Measurements from ENCODE around the gene FNDC7.
A peak's percentile ranks its signal among the peaks of the same experiment; 100 is the strongest.
"Not testable (repeated sequence)": the region's sequence is repeated elsewhere in the genome, so short reads cannot be mapped to it uniquely, and the experiment has no call there.

Gene FNDC7, protein sequence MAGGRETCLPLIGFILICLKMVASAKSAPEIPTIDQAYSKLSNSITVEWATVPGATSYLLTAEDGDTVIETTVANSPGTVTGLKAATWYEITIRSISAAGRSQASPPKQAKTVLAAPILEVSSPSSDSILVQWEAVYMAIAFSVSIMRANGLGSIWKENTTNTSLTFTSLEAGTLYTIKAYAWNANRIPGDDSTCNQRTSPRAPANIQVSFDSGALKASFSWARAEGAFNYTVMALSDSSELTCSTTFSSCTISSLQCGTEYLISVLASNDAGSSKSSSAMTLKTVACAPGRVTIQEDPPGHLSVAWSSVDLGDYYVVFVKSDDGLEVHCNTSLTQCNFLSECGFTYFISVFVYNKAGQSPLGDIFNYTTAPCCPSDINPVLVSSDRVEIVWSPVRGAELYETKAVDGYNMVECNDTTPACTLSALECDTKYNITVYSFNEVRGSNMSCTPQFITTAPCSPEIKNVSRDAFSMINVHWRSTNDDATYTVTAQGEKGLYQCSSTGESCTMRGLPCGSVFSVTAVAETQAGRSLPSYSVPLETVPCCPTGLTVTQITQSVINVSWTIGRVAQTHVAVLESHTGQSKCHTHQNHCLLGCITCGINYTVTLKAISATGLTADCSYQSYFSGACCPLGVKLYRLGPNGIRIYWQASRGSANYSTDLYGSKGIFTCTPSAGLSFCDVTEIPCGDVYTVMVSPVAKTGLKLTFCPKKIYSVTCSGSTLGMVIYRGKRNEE

DNA sequence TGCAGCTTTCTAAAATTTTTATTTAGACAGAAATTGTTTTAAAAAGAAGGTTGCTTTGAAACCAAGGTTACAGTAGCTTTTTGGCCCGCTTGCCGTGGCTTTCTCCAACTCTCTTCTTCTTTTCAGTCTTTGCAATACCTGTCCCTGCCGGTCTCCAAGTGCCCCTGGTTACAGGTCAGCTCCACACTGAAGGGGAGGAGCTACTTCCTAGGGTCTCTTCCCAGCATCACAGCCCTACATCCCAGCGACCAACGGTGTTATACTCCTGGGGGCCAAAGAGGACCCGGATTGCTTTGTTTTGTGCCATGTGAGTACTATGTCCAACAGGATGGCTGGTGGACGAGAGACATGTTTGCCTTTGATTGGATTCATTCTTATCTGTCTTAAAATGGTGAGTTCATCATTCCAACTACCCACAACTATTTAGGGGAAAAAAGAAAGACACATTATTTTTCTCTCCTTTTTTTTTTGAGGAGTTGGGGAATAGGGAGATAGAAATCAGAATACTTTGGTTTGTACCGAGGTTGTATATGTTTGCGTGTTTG lies at the start of gene FNDC7:
Gene FNDC7 (plus strand): TSS at position 303 of the 545 bp plus-strand sequence. CDS start 26 bp downstream, at position 329.
- no peak for DNase-seq

DNA sequence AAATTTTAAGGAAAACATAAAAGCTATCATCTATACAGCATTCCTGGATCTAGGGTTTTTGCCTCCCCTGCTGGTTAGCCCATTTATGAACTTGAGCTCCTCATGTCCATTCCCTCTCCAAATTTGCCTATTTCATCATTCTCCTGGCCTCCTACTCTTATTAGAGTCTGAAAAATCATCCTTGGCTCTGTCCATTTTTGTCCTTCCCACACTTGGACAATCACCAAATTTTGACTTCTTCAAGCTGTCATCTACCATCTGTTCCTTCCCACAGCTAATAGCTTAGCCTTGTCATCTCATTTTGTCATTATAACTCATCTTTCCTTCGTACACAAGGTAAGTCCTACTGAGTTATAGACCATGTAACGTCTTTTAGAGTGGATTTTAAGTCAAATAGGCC lies 49.6 kb upstream of the FNDC7 start:
- DNase-seq = no peak

DNA sequence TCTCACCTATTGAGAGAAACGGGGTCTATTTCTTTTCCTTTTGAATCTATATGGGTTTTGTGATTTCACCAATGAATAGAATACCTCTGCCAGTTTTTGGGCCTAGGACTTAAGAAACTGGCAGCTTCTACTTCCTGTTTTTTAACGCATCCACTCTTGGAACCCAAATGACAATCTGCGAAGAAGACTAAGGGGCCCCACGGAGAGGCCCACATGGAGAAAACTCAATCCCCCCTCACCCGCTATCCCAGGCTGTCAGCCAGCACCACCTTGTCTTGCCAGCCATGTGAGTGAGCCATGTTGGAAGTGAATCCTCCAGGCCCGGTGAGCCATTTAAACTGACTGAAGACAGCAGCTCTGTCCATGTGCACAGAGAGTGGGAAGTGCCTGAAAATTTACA lies 48.2 kb upstream of the FNDC7 start:
- no peak for DNase-seq

DNA sequence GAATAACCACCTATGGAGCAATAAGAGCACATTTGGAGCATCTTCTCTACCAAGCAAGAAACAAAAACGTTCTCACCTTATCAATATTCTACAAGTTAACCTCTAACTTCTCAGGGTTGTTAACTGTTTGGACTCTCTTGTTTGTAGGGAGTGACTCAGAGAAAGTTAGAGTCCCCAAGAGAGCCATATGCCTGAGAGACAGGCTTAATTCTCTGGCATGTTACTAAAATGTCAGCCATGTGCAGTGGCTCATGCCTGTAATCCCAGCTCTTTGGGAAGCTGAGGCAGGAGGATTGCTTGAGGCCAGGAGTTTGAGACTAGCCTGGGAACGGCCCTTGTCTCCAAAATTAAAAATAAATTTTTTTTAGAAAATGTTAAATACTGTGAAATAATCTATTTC lies 47.6 kb upstream of the FNDC7 start:
- no peak for DNase-seq

DNA sequence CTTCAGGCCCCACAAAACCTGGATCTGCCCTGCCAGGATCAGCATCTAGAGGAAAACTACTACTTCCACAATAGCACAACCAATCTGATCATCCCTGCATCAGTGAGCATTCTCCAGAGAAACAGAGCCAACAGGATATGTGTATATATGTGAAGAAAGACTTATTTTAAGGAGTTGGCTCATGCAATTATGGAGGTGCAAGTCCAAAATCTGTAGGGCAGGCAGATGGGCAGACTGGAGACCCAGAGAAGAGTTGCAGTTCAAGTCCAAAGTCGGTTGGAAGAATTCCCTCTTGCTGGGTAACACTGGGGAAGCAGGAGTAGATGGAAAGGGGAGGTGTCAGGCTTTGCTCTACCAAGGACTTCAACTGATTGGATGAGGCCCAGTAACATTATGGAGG lies 46.9 kb upstream of the FNDC7 start:
- no peak for DNase-seq

DNA sequence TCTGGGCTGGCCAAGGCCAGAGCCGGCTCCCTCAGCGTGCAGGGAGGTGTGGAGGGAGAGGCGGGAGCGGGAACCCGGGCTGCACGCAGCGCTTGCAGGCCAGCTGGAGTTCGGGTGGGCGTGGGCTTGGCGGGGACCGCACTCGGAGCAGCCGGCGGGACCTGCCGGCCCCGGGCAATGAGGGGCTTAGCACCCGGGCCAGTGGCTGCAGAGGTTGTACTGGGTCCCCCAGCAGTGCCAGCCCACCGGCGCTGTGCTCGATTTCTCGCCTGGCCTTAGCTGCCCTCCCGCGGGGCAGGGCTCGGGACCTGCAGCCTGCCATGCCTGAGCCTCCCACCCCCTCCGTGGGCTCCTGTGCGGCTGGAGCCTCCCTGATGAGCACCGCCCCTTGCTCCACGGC lies 45.3 kb upstream of the FNDC7 start:
- DNase-seq = not testable (repeated sequence)

DNA sequence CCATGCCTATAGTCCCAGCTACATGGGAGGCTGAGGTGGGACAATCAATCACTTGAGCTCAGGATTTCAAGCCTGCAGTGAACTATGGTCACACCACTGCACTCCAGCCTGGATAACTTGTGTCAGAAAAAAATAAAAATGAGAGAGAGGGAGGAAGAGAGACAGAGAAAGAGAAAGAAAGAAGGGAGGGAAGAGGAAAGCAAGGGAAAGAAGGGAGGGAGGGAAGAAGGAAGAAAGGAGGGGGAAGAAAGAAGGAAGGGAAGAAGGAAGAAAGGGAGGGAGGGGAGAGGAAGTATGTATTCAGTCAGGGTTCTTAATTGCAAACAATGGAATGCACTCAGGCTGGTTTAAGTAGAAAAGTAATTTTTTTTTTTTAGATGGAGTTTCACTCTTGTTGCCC lies 43.9 kb upstream of the FNDC7 start:
- DNase-seq = no peak

DNA sequence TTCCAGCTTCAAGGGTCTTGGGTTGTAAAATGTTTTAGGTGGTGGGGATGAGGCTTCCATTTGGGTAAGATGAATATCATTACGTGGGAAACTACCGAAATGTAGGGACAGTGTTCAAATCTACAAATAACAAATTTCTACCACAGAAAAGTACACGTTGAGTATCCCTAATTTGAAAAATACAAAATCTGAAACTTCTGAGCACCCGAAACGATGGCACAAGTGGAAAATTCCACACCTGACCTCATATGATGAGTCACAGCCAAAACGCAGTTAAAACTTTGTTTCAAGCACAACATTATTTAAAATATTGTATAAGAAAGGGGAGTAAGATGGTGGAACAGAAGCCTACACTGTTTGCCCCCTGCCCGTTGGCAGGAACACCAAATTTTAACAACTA lies 43.0 kb upstream of the FNDC7 start:
- no peak for DNase-seq

DNA sequence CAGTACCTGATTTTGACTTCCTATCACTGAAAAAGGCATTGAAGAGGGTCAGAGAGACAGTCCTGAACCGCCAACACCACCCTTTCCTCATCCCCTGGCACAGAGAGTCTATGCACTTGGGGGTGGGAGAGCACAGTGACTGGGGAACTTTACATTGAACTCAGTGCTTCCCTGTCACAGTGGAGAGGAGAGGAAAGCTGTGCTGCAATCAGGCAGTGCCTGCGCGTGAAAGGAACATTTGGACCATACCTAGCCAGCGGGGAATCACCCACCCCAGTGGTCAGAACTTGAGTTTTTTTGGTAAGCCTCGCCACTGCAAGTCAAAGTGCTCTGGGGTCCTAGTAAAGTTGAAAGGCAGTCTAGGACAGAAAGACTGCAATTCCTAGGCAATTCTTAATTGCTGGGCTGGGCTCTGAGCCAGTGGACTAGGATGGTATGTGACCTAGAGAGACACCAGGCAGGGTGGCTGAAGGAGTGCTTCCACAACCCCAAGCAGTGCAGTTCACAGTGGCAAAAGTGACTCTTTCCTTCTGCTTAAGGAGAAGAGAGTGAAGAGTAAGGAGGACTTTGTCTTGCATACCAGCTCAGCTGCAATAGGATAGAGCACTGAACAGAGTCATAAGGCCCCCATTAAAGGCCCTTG lies 42.5 kb upstream of the FNDC7 start:
- DNase-seq = no peak

DNA sequence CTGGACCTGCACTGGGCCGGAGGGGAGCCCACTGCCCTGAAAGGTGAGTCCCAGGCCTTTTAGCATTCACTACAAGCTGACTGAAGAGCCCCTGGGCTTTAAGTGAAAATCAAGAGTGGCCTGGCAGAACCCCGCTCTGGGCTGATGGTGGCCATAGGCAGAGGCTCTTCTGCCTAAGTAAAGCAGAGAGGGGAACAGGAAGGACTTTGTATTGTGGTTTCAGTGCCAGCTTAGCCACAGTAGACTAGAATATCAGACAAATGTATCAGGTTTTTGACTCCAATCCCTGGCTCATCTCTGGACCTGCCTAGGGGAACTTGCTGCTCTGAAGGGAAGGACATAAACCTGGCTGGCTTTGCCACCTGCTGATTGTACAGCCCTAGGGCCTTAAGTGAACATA lies 41.6 kb upstream of the FNDC7 start:
- DNase-seq = no peak

DNA sequence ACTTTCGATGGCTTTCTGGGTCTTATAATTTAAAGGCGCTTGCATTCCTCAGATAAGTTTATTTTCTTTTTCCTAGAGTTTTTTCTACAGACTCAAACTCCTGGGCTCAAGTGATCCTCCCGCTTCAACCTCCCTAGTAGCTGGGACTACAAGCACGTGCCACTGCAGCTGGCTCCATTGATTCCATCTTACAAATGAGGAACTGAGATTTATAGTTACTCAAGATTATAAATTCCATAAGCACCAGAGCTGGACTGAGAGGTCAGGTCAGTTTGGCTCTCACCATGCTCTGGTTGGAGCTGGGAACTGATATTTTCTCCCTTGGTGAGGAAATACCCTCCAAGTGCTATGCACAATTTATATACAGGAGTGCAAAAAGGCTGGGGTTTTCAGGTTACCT lies 34.0 kb upstream of the FNDC7 start:
- no peak for DNase-seq

DNA sequence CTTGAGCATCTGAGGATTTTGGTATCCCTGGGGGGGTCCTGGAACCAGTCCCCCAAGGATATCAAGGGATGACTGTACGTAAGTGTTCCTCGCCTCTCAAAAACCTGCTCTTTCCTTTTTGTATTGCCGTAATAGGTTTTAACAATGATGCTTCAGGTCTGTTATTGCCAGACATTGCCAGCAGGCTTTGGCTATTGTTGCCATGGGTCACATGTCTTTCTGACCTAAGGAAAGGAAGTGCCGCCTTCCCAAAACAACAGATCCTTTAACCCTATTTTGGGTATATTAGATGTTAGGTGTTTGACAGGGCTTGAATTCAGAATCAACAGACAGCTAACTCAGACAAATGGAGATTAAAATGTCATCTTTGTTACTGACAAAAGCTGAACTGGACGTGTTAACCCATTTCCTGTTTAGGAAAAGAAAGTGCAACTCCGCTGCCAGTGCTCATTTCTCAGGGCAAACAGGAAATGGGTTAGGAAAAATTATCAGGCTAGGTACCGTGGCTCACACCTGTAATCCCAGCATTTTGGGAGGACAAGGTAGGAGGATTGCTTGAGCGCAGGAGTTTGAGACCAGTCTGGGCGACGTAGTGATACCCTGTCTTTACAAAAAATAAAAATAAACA lies 33.0 kb upstream of the FNDC7 start:
- no peak for DNase-seq

DNA sequence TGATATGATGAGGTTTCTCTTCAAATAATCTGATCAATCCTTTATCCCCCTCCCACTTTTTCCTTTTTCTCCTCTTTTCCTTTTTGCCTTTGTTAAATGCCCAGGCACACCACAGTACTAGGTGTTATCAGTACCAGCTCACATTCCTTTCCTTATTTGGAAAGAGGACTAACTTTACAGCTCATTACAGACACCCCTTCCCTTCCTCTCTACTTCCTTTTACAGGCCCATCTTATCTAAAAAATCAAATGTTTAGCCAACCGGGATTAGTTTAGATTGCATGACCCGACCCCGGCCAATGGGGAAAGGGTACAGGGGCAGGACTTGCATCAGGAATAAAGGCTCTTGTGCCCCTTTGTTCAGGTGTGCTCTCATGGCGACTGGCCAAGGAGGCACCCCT lies 31.0 kb upstream of the FNDC7 start:
- not testable (repeated sequence) for DNase-seq

DNA sequence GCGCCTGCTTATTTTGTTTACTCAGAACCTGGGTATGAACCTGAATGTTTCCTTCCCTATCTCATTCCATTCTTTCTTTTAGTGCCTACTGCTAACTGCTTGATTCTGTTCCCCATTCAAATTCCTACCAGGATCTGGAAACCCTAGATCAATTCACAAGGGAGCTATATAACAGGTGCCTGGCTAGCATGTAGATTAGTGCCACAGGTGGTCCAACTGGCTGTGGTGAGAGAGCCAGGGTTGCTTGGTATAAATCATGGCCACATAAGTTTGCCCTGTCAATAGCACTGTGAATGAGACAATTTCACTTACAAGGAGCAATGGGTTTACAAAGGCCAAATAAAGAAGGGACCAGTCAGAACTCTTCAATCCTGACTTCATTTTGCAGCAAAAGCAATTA lies 27.2 kb upstream of the FNDC7 start:
- DNase-seq = no peak

DNA sequence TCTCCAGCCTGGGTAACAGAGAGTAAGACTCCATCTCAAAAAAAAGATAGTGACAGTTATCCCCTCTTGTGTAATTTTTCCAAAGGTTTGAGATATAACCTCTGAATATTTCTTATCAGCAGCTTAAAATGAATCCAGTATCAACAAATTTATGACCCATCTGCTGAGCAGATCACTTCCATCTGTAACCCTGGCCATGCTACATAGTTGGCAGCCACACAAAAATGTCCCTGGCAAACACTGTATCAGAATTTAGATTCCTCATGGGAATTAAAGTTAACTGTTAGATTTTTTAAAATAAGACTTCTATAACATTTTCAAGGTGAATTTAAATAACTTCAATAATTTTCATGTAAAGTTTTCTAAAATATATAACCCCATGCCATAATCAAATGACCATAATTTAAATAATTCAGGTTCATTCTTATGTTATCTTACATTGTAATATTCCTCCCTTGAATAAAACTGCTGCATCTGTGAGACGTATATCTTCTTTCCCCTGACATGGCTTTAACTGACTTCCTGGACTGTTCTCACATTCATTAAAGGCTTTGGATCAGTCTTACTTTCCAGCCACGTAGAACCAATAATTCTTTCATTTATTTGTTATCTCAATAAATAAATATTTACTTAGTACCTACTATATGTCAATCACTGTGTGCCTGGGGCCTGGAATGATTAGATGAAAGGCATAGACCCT lies 25.9 kb upstream of the FNDC7 start:
- DNase-seq = no peak

DNA sequence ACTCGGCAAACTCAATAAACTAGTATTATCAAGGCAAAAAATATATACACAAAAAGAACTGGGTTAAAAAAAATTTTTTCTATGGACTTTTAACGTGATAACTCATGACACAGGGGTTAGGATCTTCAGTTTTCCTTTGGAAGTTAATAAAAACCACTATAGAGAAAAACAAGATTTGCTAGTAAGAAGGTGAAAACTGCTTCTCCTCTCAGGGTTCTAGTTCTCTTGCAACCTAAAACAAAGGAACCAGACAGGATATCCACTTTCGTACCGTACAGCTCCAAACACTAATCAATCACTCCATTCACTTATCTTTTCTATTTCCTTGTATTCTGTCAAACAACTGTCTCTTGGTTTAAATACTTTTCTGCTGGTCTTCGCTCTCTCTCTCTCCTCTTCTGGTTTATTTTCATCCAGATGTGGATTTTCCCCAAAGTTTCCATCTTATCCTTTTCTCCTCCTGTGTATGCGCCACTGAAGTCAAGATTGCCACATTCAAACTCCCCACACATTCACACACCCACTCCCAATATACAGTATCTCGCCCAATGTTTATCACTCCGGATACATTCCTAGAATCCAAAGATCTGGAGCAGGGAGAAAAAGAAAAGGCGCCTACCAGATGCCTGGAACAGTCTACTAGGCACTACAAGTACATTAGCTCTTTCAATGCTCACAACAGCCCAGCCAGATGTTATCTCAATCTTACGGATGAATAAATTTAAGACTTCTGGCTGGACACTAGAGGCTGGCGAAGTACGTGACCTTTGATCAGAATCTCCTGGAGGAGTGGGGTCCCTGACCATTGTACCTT lies 21.4 kb upstream of the FNDC7 start:
- DNase-seq = no peak

DNA sequence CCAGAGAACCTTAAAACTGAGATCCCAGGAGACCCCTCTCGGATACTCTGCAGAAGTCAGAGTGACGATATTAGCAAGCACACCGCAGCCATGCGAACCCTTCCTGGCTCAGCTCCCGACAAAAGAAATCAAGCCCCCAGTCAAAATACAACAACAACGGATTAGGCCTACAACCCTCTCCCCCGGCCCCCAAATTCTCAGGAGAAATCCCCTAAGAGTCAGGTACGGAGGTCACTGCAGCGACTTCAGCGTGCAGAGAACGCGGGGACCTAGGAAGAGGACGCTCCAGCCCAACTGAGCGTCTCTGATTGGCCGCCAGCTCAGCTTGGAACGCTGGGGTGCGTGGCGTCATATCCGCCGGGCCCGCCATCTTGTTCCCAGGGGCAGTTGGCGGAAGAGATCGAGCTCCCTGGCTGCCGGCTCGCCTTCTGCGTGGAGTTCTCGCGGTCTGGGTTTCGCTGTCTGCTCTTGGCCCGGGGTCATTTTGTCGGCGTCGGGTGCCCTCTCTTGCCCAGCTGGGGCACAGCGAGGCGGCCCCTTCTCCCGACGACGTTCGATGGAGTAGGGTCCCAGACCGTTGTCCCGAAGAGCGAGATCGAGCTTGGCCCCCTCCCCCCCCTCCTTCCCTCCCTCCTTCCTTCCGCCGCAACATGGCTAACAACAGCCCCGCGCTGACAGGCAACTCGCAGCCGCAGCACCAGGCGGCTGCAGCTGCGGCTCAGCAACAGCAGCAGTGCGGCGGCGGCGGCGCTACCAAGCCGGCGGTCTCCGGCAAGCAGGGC lies 20.6 kb upstream of the FNDC7 start, which contains the start of gene PRPF38B:
Gene PRPF38B (plus strand): TSS at position 369 of the 782 bp plus-strand sequence. CDS start 282 bp downstream, at position 651.
- DNase-seq = peak; percentile 90 to 93

DNA sequence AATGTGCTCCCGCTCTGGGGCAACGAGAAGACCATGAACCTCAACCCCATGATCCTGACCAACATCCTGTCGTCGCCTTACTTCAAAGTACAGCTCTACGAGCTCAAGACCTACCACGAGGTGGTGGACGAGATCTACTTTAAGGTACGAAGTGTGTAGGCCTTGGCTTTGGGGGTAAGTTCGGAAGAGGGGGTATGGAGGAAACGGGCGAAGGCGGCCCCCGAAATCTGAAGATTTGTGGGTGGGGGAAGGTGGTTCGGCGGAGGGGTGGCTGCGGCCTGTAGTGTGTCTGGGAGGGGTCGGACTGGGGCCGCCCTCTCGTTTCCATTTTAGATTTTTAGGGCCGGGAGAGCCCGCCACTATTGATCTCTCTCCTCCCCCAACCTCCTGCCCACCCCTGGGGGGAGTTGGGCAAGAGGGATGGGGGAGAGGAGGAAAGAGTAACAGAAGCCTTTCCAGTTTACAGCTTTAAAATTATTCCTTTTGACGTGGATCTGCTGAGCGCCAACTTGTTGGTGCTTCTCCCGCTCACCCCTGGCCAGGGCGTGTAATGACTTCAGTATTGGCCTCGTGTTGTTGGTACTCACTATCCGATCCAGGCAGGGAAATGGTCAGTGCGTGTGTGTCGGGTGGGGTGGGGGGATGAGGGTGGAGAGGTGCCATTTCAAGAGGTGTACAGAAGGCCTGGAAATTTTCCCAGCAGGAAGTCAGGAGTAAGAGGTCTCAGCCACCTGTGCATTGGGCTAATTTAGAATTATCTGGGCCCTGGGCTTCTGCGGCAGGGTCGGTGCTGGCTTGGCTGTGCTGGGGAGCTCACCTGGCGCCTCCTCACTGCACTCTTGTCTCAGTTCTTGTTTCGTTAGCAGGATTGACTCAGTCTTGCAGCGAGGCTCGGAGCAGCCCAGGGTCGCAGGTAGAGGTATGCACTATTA lies 19.7 kb upstream of the FNDC7 start:
- DNase-seq = peak; percentile 83 to 89

DNA sequence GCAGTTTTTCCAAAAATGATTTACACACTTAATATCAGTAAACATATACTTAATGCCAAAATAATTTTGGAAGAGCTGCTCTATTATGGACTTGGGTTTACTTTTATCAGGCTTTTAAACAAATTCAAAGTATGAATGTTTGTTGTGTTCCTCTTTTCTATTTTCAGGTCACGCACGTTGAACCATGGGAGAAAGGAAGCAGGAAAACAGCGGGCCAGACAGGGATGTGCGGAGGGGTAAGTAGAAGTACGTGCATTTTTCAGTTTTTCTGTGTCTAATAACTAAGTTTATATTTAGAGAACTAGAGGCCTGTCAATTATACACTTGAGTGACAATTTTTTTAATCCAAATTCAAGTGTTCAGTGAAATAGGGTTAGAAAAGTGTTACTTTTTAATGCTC lies 17.2 kb upstream of the FNDC7 start:
- no peak for DNase-seq

Data from CD4-positive, alpha-beta T cell treated with Interferon alpha-2 for 1 hour (primary cell).